22Rv1 (cell line): ENCODE results near the gene MXRA7.

Source experiments
- CTCF ChIP-seq: fragments of 450-650 bp; IDR thresholded peaks from 2 replicates; pipeline ENCODE4 v1.5.1; 2017; ENCODE audit warnings: mild to moderate bottlenecking
- ZFX ChIP-seq: fragments of 450-650 bp; IDR thresholded peaks from 2 replicates; pipeline ENCODE4 v1.6.1; 2017; ENCODE audit warnings: antibody characterized with exemption, borderline replicate concordance

- TF ChIP-seq CTCF (no peak), ZFX (no peak)
Observed at GRCh38 chr17:76695059-76695831, 15.5 kb downstream of the MXRA7 start.
